ENCODE results near the gene NAPB.
"Not testable (repeated sequence)": the region's sequence is repeated elsewhere in the genome, so short reads cannot be mapped to it uniquely, and the experiment has no call there.

NAPB gene

DNA sequence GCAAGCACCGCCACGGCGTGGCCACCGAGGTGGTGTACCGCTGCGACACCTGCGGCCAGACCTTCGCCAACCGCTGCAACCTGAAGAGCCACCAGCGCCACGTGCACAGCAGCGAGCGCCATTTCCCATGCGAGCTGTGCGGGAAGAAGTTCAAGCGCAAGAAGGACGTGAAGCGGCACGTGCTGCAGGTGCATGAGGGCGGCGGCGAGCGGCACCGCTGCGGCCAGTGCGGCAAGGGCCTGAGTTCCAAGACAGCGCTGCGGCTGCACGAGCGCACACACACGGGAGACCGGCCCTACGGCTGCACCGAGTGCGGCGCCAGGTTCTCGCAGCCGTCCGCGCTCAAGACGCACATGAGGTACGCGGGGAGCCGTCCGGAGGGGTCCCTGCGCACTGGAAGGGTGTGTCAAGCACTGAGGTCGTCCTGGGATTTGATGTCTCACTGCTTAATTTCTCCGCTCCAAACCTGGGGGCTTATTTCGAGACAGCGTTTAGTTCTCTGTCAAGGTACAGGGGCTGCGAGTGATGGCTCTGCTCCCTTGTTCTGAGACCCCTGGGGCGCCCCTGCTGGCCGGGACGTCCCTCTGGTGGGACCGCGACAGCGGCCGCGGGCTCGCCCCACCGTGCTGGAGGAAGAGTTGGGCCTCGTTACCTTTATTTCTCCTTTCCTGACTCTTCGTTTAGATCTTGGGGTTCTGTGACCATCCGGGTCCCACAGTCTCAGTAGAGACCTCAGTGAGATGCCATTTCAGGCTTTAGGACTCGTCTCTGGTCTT lies 55.7 kb downstream of the NAPB start:
- DNase-seq: no peak

- DNase-seq: no peak
Observed at GRCh38 chr20:23363257-23363649, 58.0 kb downstream of the NAPB start.

DNA sequence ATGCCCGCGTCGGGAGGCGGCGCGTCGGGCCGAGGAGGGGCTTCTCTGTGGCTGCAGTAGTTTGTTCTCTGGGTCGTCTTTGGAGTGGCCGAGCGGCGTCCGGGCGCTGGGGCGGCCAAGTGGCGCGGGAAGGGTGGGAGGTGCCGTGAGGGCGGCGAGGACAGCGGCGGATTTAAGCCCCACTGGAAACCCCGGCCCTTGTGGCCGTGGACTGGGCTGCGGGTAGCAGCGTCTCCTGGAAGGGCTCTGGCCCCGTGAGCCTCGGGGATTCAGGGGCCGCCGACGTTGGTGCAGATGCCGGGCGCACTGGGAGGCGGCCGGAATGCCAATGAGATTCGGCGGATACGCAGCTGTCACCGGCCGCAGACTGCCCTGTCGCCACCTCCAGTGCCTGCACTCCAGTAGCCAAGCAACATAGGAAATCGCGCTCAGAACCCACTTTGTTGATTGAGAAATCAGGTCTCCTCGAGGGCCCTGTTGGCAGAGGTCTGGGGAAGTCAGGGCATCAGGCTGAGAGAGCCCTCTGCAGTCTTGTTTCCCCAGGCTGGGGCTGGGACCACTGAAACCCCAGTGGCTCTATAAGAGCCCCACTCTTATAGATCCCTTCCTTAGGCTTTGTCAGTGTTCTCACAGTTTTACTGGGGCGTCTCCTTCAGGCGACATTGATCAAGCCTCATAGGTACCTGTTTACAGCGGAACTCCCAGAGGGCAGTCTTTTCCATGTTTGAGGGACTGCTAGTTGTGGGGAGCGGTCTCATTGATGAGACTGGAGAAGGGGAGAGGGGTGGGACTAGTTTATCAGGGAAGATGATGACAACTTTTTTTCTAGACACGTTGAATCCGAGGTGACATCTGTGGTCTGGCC lies 58.7 kb downstream of the NAPB start:
- DNase-seq: no peak

- DNase-seq: peak; percentile 98
Observed at GRCh38 chr20:23361476-23362391, 59.6 kb downstream of the NAPB start, which contains the start of gene GZF1. GZF1 (plus strand) TSS chr20:23362182; CDS start chr20:23364384, 2,202 bp downstream.

- no peak for DNase-seq
Observed at GRCh38 chr20:23361119-23361475, 60.2 kb downstream of the NAPB start.

GRCh38 chr20:23360531-23360930 lies 60.8 kb downstream of the NAPB start:
- no peak for DNase-seq

GRCh38 chr20:23358923-23359593 lies 62.2 kb downstream of the NAPB start:
- no peak for DNase-seq

DNA sequence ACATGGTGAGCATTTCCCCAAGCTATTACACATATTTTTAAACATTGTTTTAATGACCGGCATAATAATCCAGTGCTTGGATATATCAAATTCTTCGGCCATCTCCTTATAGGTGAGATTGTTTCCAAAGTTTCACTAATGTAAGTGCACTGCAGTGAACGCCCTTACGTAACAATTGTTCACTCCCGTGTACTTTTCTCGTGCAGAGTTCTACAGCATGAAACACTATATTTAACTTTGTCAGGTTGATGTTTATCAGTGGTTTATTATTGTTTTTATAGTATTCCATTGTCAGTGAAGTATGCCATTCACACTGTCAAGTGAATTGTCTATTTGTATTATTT lies 62.8 kb downstream of the NAPB start:
- DNase-seq: no peak

DNA sequence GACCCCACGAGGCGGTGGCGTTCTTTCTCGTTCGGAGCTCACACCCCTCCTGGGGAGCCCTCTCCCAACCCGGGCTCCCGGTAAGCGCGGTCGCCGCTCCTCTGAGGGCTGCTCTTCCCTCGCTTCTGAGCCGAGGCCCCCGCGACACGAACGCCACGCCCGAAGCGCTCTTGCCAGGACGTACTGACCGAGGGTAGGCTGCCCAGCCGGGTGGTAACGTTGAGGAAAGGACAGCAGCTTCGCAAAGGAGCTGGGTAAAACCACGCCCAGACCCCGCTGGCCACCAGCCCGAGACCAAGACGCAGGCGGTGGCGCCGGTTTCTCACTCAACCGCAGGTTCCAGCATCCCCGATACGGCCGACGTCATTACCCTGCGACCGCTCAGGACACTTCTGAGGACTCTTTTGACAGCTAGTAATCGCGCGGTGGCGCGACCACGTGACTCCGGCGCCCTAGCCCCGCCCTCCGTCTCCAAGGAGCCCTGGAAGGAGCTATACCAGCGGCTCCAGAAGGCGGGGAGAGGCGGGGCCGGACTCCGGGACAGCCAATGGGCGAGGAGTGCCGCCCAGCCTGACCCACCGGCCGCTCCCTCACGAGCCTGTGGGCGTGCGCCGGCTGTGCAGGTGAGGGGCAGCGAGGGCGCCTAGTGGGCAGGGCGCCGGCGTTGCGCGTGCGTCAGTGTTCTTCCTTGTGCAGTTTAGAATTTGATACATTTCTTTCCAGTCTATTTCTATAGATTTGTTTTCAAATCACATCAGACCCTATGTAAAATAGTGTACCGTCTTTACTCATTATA lies 63.3 kb downstream of the NAPB start:
- peak; percentile 100 for DNase-seq

DNA sequence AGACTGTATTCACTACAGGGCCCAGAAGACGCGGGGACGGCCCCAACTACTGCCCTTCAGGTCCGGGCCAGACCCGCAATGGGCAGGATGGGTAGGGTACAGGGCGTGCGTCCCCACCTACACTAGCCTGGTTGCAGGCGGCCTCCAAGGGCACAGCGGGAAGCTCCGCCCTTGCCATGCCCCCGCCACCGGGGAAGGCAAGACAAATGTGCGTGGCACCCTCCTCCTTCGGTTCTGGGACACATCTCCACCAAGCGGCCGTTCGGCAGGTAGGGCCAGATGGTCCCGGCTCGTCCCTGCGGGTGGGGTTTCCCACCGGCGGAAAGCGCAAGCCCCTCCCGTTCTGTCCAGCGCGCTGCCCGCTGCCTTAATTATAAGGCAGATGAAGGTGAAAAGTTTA lies 65.1 kb downstream of the NAPB start:
- DNase-seq: no peak

DNA sequence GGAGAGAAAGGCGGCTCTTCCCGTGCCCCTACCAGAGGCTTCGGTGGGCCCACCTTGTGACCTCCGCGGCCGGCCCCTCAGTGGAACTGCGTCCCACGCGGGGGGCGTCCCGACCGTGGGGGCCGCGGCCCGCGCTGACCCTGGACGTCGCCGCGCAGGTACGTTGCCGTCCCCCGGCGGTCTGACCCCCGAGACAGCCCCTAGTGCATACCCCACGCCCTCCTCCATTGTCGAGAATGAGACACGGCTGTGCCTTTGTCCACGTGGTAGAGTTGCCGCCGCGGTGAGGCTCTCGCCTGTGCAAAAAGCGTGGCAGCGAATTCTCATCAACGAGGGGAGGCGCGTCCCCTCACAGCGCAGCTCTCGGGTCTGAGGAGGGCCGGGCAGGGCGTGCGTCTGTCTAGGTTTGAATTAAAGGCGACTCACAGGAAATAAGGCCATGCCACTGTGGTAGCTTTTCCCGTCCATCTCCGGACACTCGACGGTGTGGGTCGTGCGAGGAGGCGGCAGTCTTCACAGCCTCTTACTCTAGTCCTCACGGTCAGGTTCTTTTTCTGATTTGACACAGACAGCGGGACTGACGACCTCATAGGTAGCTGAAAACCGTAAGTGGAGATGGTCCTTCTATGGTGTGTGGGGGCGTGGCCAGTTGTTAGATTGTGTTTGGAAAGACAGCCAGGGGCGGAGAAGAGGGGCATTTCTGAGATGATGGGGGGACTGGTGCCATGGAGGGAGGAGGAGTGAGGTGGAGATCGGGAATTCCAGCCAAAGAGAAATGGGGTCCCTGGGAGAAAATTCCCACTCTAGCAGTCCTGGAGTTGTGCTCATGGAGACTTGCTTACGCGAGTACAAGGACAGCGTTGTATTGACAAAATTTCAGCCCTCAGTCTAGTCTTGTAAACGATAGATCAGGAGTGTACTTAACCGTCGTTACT lies 70.1 kb downstream of the NAPB start:
- DNase-seq: peak; percentile 59

DNA sequence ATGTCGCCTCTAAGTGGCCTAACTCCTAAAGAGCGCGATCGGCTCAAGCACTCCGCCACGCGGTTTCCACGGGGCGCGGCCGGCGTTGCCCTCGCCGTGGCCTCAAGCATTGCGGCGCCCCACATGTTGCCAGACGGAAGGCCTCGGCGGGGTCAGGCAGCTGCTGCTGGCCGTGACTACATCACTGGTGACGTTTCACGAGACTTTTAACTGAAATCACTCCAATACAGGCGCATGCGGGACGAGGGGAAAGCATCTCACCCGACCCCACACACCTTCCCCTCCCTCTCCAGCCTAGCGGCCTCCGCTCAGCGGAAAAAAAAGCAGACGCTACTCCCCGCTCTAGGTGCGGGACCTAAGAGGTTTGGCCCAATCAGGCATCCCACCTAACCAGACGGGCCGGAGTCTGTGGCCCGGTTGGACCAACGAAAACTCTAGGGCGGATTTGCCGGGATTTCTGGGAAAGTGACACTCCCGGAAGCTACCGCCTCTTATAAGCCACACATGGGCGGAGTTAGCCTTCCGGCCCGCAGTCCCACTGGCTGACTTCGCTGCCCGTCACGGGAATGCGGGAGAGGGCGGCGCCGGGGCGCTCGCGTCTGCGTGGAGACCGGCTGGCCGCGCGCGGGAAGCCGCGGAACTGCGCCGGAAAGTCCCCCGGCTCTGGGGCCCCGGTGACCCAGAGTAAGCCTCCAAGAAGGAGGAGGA lies 70.9 kb downstream of the NAPB start, which contains the start of gene NXT1:
Gene NXT1 (plus strand): TSS at position 596 of the 708 bp plus-strand sequence. CDS start 3,251 bp downstream, outside the sequence.
- DNase-seq: peak; percentile 95

DNA sequence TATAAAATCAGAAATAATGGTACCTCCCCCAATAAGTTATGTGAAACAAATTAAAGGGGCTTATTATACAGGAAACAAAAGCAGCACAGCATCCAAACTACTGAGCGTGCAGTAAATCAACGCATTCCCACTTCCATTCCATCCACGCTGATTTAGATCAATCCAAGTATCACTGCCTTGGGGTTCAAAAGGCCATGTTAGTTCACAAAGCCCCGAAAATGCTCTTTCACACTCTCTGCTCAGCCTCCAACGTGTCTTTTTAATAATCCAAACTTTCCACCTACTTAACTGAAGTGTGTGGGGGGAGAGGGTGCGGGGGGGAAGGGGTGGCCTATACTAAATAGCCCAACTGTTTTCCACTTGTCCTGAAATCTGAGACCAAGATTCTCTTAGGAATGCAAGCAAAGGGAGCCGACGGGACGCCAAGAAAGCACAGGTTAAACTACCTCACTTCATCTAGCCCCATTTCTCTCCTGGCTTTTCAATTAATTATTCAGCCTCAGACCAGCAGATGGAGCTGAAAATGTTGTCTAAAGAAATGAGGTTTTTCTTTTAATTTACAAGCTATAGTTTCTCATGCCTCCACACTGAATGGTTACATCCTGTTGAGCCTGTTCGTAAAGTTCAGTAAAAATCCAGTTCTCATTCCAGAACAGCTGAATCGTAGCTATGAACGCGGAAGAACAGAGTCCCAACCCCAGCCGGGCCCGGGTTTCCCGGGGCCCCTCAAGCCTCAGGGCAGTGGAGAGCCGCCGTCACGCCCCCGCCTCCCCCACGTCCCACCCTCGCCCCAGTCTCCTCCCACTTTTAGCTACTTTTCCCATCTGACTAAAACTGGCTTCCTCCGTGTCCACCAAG lies 71.7 kb downstream of the NAPB start:
- DNase-seq: no peak

GRCh38 chr20:23348510-23348909 lies 72.8 kb downstream of the NAPB start:
- not testable (repeated sequence) for DNase-seq

GRCh38 chr20:23347791-23348190 lies 73.5 kb downstream of the NAPB start:
- no peak for DNase-seq

DNA sequence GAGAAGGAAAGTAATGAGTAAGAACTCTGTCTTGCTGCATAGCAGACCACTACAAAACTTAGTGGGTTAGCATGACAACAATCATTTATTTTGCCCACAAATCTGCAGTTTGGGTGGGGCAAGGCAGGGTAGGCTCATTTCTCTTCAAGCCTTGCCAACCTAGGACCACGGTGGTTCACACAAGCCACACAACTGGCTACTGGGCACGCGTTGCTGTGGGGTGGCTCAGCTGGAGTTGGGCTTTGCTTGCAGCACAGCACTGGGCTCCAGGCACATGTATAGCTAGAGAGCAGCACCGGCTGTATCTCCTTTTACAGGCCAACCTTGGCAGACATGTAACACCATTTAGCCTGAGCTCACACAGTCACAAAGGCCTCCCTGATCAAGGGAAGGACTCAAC lies 75.3 kb downstream of the NAPB start:
- DNase-seq: no peak

- no peak for DNase-seq
Observed at GRCh38 chr20:23344336-23344735, 77.0 kb downstream of the NAPB start.

- no peak for DNase-seq
Observed at GRCh38 chr20:23343590-23343989, 77.7 kb downstream of the NAPB start.

DNA sequence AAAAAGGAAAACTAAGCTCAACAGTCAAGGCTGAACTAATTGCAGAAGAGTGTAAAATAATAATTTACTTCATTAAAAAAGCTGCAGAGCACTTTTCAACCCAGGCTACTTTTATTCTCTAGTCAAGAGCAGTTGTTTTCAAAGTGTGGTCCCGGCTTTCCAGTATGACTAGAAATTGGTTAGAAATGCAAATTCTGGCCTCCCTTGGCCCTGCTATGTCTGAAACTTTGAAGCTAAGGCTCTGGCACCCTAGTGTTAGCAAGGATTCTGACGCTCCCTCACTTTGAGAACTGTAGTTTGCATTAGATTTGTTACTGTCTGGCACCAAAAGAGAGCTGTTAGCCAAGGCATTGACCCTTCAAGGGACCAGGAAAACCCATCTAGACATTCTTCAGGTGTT lies 80.2 kb downstream of the NAPB start:
- DNase-seq: no peak
